ENCODE measurements around the gene OR1E2.

DNA sequence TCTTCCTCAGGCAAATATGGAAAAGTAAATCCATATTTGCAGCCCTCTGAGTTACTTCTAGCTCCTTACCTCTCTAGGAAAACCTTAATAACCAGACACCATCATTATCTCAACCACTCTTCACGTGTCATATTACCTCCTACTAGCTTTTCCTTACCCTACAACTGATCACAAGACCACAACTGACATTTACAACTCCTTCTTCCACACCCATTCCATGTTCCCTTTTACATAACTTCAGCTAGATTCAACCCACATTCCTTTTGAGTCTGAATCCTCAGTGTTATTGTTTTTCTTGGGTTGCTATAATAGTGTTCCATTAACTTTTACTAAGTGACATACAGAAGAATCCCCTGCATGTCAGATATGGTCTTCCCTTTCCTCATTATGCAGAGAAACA is 4.7 kb upstream of the OR1E2 start:
- TF ChIP-seq MAFK (conservative IDR thresholded peaks at IDR 0.05 in 1 of 2, IDR thresholded peaks at IDR 0.05 in 1 of 2; ENCODE audit: low read length in 2 of 2) (no peak), BRCA1 (CRISPR knock-in tag; IDR thresholded peaks at IDR 0.05) (no peak), HDAC2 (CRISPR knock-in tag; IDR thresholded peaks at IDR 0.05) (no peak), CTCF (CRISPR knock-in tag; IDR thresholded peaks at IDR 0.05) (no peak), ZNF263 (CRISPR knock-in tag; IDR thresholded peaks at IDR 0.05) (no peak), ZNF224 (CRISPR knock-in tag; IDR thresholded peaks at IDR 0.05) (no peak), ZNF296 (CRISPR knock-in tag; conservative IDR thresholded peaks at IDR 0.05) (no peak), ZNF670 (CRISPR knock-in tag; IDR thresholded peaks at IDR 0.05; ENCODE audit: borderline replicate concordance) (no peak), RNF2 (conservative IDR thresholded peaks at IDR 0.05; ENCODE audit: low read depth) (no peak)
